Dermis microvascular lymphatic vessel endothelial cell (primary cell): ENCODE data around the gene USP37. TPM values are rescaled to one million over a fixed set of nuclear protein-coding genes. Genes with fewer than 3 reads are reported as not detected.

Source experiments
- DNase-seq, 2 donors: peaks; one replicate each; pipeline versions ENCODE4 v3.0.0 to v3.0.0-alpha.2; 2010; ENCODE audit warnings: low read depth in 2 of 2
- total RNA-seq: library from RNA; depleted of rRNA; stranded (reverse); fragments of >200 nt; gene quantifications from 2 replicates; pipeline ENCODE4 v1.2.1, GENCODE V29; 2014

The USP37 gene
- total RNA-seq, 1 donor from 2014 or later, result 8.3 TPM

GRCh38 chr2:218404351-218405085 is 163.6 kb downstream of the USP37 start:
- DNase-seq, result no peak

GRCh38 chr2:218403810-218404209 is 164.3 kb downstream of the USP37 start:
- DNase-seq, result no peak

GRCh38 chr2:218402911-218403411 is 165.2 kb downstream of the USP37 start:
- DNase-seq, result no peak

- no peak for DNase-seq
Observed at GRCh38 chr2:218402491-218402901, 165.7 kb downstream of the USP37 start.

- DNase-seq, result no peak
Observed at GRCh38 chr2:218401890-218402289, 166.3 kb downstream of the USP37 start.

GRCh38 chr2:218400930-218401881 is 166.9 kb downstream of the USP37 start:
- DNase-seq, result no peak

Other genes starting within 250 kb of the USP37 start
- not detected in 2 replicates for gene CATIP, start 211.5 kb downstream of the USP37 start, total RNA-seq
- under 0.01 and 0.13 TPM in 2 replicates for gene SLC11A1, start 186.1 kb downstream of the USP37 start, total RNA-seq
- 48.9 and 91.0 TPM in 2 replicates for gene CTDSP1, start 168.5 kb downstream of the USP37 start, total RNA-seq
- gene VIL1, start 149.2 kb downstream of the USP37 start, total RNA-seq, result not detected in 2 replicates
- gene CNOT9, start 488 bp upstream of the USP37 start, total RNA-seq, result 46.3 and 53.9 TPM in 2 replicates
- 0.76 and 1.4 TPM in 2 replicates for gene PLCD4, start 39.5 kb upstream of the USP37 start, total RNA-seq
- gene ZNF142, start 91.3 kb upstream of the USP37 start, total RNA-seq, result 4.4 and 7.3 TPM in 2 replicates
- gene BCS1L, start 91.3 kb upstream of the USP37 start, total RNA-seq, result 22.3 and 23.4 TPM in 2 replicates
- gene RNF25, start 103.7 kb upstream of the USP37 start, total RNA-seq, result 29.8 and 34.4 TPM in 2 replicates
- 4.7 and 10.5 TPM in 2 replicates for gene STK36, start 103.7 kb upstream of the USP37 start, total RNA-seq
- gene TTLL4, start 142.5 kb upstream of the USP37 start, total RNA-seq, result 5.4 and 7.3 TPM in 2 replicates
- gene CYP27A1, start 213.8 kb upstream of the USP37 start, total RNA-seq, result 6.2 and 19.2 TPM in 2 replicates